ENCODE data around the gene RAB34.

The RAB34 gene

GRCh38 chr17:28717578-28718332, at the start of gene RAB34:
TSS of gene RAB34 (minus strand) at chr17:28717868. CDS start at chr17:28717266, 602 bp downstream.
- in situ Hi-C loops (cut with MboI; ENCODE audit: low sequenced_read_pairs): no loop called here

- in situ Hi-C loops (cut with MboI; ENCODE audit: low sequenced_read_pairs): no loop called here
Measured at GRCh38 chr17:28765038-28765437, 47.4 kb upstream of the RAB34 start.

GRCh38 chr17:28763804-28764266, 46.2 kb upstream of the RAB34 start:
- in situ Hi-C loops (cut with MboI; ENCODE audit: low sequenced_read_pairs): no loop called here

GRCh38 chr17:28763137-28763799, 45.6 kb upstream of the RAB34 start:
- in situ Hi-C loops (cut with MboI; ENCODE audit: low sequenced_read_pairs): no loop called here

- in situ Hi-C loops (cut with MboI; ENCODE audit: low sequenced_read_pairs): no loop called here
Measured at GRCh38 chr17:28760601-28761562, 43.2 kb upstream of the RAB34 start.

- in situ Hi-C loops (cut with MboI; ENCODE audit: low sequenced_read_pairs): no loop called here
Measured at GRCh38 chr17:28759256-28759865, 41.7 kb upstream of the RAB34 start.

- in situ Hi-C loops (cut with MboI; ENCODE audit: low sequenced_read_pairs): no loop called here
Measured at GRCh38 chr17:28758411-28759121, 40.9 kb upstream of the RAB34 start.

GRCh38 chr17:28756049-28756804, 38.6 kb upstream of the RAB34 start:
- in situ Hi-C loops (cut with MboI; ENCODE audit: low sequenced_read_pairs): no loop called here

- in situ Hi-C loops (cut with MboI; ENCODE audit: low sequenced_read_pairs): no loop called here
Measured at GRCh38 chr17:28755486-28755885, 37.8 kb upstream of the RAB34 start.

GRCh38 chr17:28751600-28752366, 34.1 kb upstream of the RAB34 start:
- in situ Hi-C loops (cut with MboI; ENCODE audit: low sequenced_read_pairs): no loop called here

GRCh38 chr17:28750178-28751047, 32.7 kb upstream of the RAB34 start:
- in situ Hi-C loops (cut with MboI; ENCODE audit: low sequenced_read_pairs): no loop called here

- in situ Hi-C loops (cut with MboI; ENCODE audit: low sequenced_read_pairs): loop anchor here (25.0 kb wide), 1 partner anchor 363 kb away; no protein-coding TSS in a partner anchor
Measured at GRCh38 chr17:28749516-28750177, 32.0 kb upstream of the RAB34 start.

GRCh38 chr17:28748852-28749515, 31.3 kb upstream of the RAB34 start:
- in situ Hi-C loops (cut with MboI; ENCODE audit: low sequenced_read_pairs): loop anchor here (25.0 kb wide), 1 partner anchor 363 kb away; no protein-coding TSS in a partner anchor

- in situ Hi-C loops (cut with MboI; ENCODE audit: low sequenced_read_pairs): loop anchor here (25.0 kb wide), 1 partner anchor 364 kb away; no protein-coding TSS in a partner anchor
Measured at GRCh38 chr17:28747801-28748750, 30.4 kb upstream of the RAB34 start.

GRCh38 chr17:28747051-28747691, 29.5 kb upstream of the RAB34 start:
- in situ Hi-C loops (cut with MboI; ENCODE audit: low sequenced_read_pairs): loop anchor here (25.0 kb wide), 1 partner anchor 365 kb away; no protein-coding TSS in a partner anchor
